Fibroblast of lung (primary cell): ENCODE data around the gene EPHA10. TPM values are rescaled to one million over a fixed set of nuclear protein-coding genes. Genes with fewer than 3 reads are reported as not detected.
A peak's percentile ranks its signal among the peaks of the same experiment; 100 is the strongest.

ENCODE experiments used
- DNase-seq, 2 donors: peaks; one replicate each; pipeline versions ENCODE4 v3.0.0 to v3.0.0-alpha.2; 2010; ENCODE audit warnings: low read depth in 2 of 2
- H2AFZ ChIP-seq: 2 replicates; pipeline ENCODE4 v1.5.1; 2012; ENCODE audit warnings: low read length, control low read depth, inconsistent platforms
- H3K27ac ChIP-seq: 2 replicates; pipeline ENCODE4 v1.5.1; 2011; ENCODE audit warnings: low read length, control low read depth; ENCODE audit not compliant: insufficient read depth
- H3K27me3 ChIP-seq: 2 replicates; pipeline ENCODE4 v1.5.1; 2011; ENCODE audit warnings: mild to moderate bottlenecking, low read length; ENCODE audit not compliant: control insufficient read depth, insufficient read depth
- H3K36me3 ChIP-seq: 2 replicates; pipeline ENCODE4 v1.5.1; 2011; ENCODE audit warnings: low read length; ENCODE audit not compliant: control insufficient read depth, insufficient read depth
- H3K4me1 ChIP-seq: 2 replicates; pipeline ENCODE4 v1.5.1; 2011; ENCODE audit warnings: low read length; ENCODE audit not compliant: control insufficient read depth, insufficient read depth; ENCODE audit errors: extremely low read depth
- H3K4me2 ChIP-seq: 2 replicates; pipeline ENCODE4 v1.5.1; 2011; ENCODE audit warnings: low read length, control low read depth; ENCODE audit not compliant: insufficient read depth; ENCODE audit errors: extremely low read depth
- H3K4me3 ChIP-seq, 4 experiments: fragments of 200-600 bp in 1 of 4; sonication (generic) in 1 of 4; replicated peaks in 1 of 4; 2 replicates each; pipeline ENCODE4 v1.5.1; 2011 to 2016; ENCODE audit warnings: low read length in 4 of 4, low read depth in 3 of 4, mild to moderate bottlenecking in 3 of 4, control low read depth in 2 of 4, inconsistent platforms in 1 of 4, mixed read lengths in 1 of 4; ENCODE audit not compliant: insufficient read depth in 1 of 4; ENCODE audit errors: control extremely low read depth in 1 of 4
- H3K79me2 ChIP-seq: 2 replicates; pipeline ENCODE4 v1.5.1; 2012; ENCODE audit warnings: mild to moderate bottlenecking, low read length, inconsistent platforms; ENCODE audit not compliant: control insufficient read depth, insufficient read depth
- H3K9ac ChIP-seq: 2 replicates; pipeline ENCODE4 v1.5.1; 2011; ENCODE audit warnings: mild to moderate bottlenecking, low read length, control low read depth; ENCODE audit not compliant: insufficient read depth
- H3K9me3 ChIP-seq: 2 replicates; pipeline ENCODE4 v1.5.1; 2012; ENCODE audit warnings: low read depth, low read length; ENCODE audit not compliant: control insufficient read depth, insufficient read depth
- H4K20me1 ChIP-seq: 2 replicates; pipeline ENCODE4 v1.5.1; 2011; ENCODE audit warnings: low read length; ENCODE audit not compliant: control insufficient read depth, insufficient read depth; ENCODE audit errors: extremely low read depth
- EZH2 ChIP-seq: IDR thresholded peaks from 2 replicates; pipeline ENCODE4 v1.5.1; 2012; ENCODE audit warnings: low read length, control low read depth, mild to moderate bottlenecking; ENCODE audit errors: missing control alignments
- polyA plus RNA-seq, 2 donors: library from polyadenylated mRNA; depleted of rRNA in 1 of 2; stranded (reverse) in 1 of 2; unstranded in 1 of 2; fragments of >200 nt; gene quantifications; 2 replicates each; pipeline ENCODE4 v1.2.1, GENCODE V29; 2011 to 2012; ENCODE audit warnings: missing spikeins in 1 of 2
- total RNA-seq: library from RNA; depleted of rRNA; stranded (reverse); fragments of >200 nt; gene quantifications from 2 replicates; pipeline ENCODE4 v1.2.1, GENCODE V29; 2014
- TF ChIP-seq, protein P1 (sequence below), 2 donors: IDR thresholded peaks in 1 of 2; conservative IDR thresholded peaks in 1 of 2; 1 replicate in 1 of 2; 2 replicates in 1 of 2; pipeline ENCODE4 v1.5.1; 2011 to 2012; ENCODE audit warnings: low read length in 2 of 2, control low read depth in 1 of 2, inconsistent platforms in 1 of 2, low read depth in 1 of 2, mild to moderate bottlenecking in 1 of 2

Gene EPHA10
- total and polyA plus RNA-seq, 2 donors (not counting 1 experiment from before 2014, with no cell fraction given) = under 0.01 TPM; not detected in 1

- Histone ChIP-seq H3K79me2 (no peaks in the 10 kb centered on the region), H3K4me1 (no peaks in the 10 kb centered on the region), H3K9ac (no peak overlapping the region), H3K36me3 (no peaks in the 10 kb centered on the region), H2AFZ (no peak overlapping the region), H3K9me3 (no peaks in the 10 kb centered on the region), H4K20me1 (no peaks in the 10 kb centered on the region), H3K4me2 (no peak overlapping the region), H3K27ac (no peak overlapping the region), H3K4me3 (no peak overlapping the region), H3K27me3 (peaks cover 5% of the 10 kb centered on the region)
- DNase-seq = no peak
- no peak for TF ChIP-seq EZH2
- TF ChIP-seq, protein P1, sequence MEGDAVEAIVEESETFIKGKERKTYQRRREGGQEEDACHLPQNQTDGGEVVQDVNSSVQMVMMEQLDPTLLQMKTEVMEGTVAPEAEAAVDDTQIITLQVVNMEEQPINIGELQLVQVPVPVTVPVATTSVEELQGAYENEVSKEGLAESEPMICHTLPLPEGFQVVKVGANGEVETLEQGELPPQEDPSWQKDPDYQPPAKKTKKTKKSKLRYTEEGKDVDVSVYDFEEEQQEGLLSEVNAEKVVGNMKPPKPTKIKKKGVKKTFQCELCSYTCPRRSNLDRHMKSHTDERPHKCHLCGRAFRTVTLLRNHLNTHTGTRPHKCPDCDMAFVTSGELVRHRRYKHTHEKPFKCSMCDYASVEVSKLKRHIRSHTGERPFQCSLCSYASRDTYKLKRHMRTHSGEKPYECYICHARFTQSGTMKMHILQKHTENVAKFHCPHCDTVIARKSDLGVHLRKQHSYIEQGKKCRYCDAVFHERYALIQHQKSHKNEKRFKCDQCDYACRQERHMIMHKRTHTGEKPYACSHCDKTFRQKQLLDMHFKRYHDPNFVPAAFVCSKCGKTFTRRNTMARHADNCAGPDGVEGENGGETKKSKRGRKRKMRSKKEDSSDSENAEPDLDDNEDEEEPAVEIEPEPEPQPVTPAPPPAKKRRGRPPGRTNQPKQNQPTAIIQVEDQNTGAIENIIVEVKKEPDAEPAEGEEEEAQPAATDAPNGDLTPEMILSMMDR (conservative IDR thresholded peaks at IDR 0.05 in 1 of 2, IDR thresholded peaks at IDR 0.05 in 1 of 2; ENCODE audit: low read depth in 1 of 2, low read length in 2 of 2) = no peak
Measured at GRCh38 chr1:37725851-37726613, 38.9 kb downstream of the EPHA10 start.

GRCh38 chr1:37724575-37724974 is 40.3 kb downstream of the EPHA10 start:
- Histone ChIP-seq H3K4me3 (no peak overlapping the region), H3K4me2 (no peak overlapping the region), H3K36me3 (no peaks in the 10 kb centered on the region), H2AFZ (no peak overlapping the region), H3K27me3 (peaks cover 5% of the 10 kb centered on the region), H3K4me1 (no peaks in the 10 kb centered on the region), H4K20me1 (no peaks in the 10 kb centered on the region), H3K9me3 (no peaks in the 10 kb centered on the region), H3K79me2 (no peaks in the 10 kb centered on the region), H3K9ac (no peak overlapping the region), H3K27ac (no peak overlapping the region)
- TF ChIP-seq EZH2 = no peak
- TF ChIP-seq, protein P1 (conservative IDR thresholded peaks at IDR 0.05 in 1 of 2, IDR thresholded peaks at IDR 0.05 in 1 of 2; ENCODE audit: low read depth in 1 of 2, low read length in 2 of 2) = no peak
- DNase-seq = no peak

DNA sequence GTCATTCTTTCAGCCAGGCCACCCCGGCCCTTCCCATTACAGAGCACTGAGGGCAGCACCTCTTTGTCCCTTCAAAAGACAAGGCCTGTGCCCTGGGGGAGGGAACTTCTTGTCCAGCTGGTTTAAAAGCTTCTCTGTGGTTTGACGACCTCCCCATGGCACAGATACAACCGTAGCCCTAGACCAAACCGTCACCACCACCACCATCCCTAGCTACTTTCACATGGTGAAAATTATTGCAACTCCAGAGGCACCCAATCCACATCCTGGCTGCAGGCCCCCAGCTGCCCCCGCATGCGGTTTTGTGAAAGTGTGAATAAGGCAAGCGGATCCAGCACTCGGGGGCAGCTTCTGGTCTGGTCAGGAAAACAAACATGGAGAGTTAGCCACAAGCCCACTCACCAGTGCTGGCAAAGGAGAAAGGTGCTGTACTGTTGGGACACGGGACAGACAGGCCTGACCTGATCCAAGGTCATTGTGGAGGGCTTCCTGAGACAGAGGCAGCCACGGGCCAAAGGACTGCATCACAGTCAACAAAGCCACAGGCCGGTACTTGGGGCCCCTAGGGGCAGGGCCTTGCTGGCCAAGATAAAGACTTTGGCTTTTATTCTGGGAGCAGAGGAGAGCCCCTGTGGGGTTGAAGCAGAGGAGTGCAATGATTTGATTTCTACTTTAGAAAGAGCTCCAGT is 41.4 kb downstream of the EPHA10 start:
- Histone ChIP-seq H3K4me1 (no peaks in the 10 kb centered on the region), H3K4me3 (no peak overlapping the region), H3K27me3 (peaks cover 5% of the 10 kb centered on the region), H3K27ac (no peak overlapping the region), H2AFZ (no peak overlapping the region), H4K20me1 (no peaks in the 10 kb centered on the region), H3K9ac (no peak overlapping the region), H3K9me3 (no peaks in the 10 kb centered on the region), H3K79me2 (no peaks in the 10 kb centered on the region), H3K4me2 (no peak overlapping the region), H3K36me3 (no peaks in the 10 kb centered on the region)
- peak in 1 of 2 donors; percentile 24 for DNase-seq
- TF ChIP-seq, protein P1 (conservative IDR thresholded peaks at IDR 0.05 in 1 of 2, IDR thresholded peaks at IDR 0.05 in 1 of 2; ENCODE audit: low read depth in 1 of 2, low read length in 2 of 2) = no peak
- no peak for TF ChIP-seq EZH2
